ENCODE data around the gene MACROH2A2. TPM values are rescaled to one million over a fixed set of nuclear protein-coding genes. Genes with fewer than 3 reads are reported as not detected.

MACROH2A2 gene
- total and polyA plus RNA-seq, 2 of the 13 experiments (the other 11 are each of a cell fraction or from before 2014, with no cell fraction given) = 9.8 to 43.1 TPM

DNA sequence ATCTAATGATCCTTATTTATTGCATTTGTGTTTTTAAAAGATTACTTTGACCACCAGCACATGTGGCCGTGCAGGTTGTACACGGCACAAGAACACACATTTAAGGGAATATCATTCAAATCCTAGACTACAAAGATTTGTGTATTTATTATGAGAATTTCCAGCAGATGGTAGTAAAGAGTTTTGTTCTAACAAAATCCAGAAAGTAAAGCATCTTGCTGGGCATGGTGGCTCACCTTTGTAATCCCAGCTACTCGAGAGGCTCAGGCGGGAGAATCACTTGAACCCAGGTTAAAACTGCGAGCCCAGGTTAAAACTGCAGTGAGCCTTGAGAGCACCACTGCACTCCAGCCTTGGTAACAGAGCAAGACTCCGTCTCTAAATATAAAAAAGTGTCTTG, 31.5 kb downstream of the MACROH2A2 start:
- no peak overlapping the region for H3K4me3 ChIP-seq (replicated peaks in 1 of 3; ENCODE audit: insufficient read depth in 1 of 3, low read depth in 2 of 3, low read length in 3 of 3)
- ATAC-seq (no peak), DNase-seq (ENCODE audit: low spot score) (peak; percentile 32), FAIRE-seq (no peak)
- no peaks in the 10 kb centered on the region for H3K79me2 ChIP-seq (ENCODE audit: insufficient read depth, low read length)
- H3K27ac ChIP-seq (ENCODE audit: extremely low read length, insufficient read depth, low read length) = no peak overlapping the region
- H3K4me1 ChIP-seq (ENCODE audit: insufficient read depth, low read length) = peaks cover 62% of the 10 kb centered on the region
- H3K9me3 ChIP-seq (ENCODE audit: low read length) = no peaks in the 10 kb centered on the region
- ChIA-PET POLR2A (interaction anchor here (3.4 kb wide), 1 partner anchor 62 kb away, joined by 27 read pairs; the partner anchor contains the start of gene TYSND1), CTCF (ENCODE audit: low intra/inter-chr PET ratio, low total read pairs) (interaction anchor here (1.2 to 1.7 kb wide), 3 partner anchors 23 to 63 kb away, joined by 3 to 10 read pairs (median 6); partner anchors contain the start of gene TYSND1)
- H3K36me3 ChIP-seq (replicated peaks in 1 of 2; ENCODE audit: control insufficient read depth in 1 of 2, insufficient read depth in 2 of 2, low read length in 2 of 2) = peaks cover 0 to 1% of the 10 kb centered on the region in 2 experiments; a peak in 1 of 5 replicates
- 73% methylated on average over 6 of the region's 6 CpGs for WGBS (ENCODE audit: low lambda C conversion rate)
- H3K9ac ChIP-seq (ENCODE audit: insufficient read depth, low read depth, low read length) = no peak overlapping the region
- H2AFZ ChIP-seq (ENCODE audit: low read length) = no peak overlapping the region
- in situ Hi-C loops (cut with HindIII; ENCODE audit: extremely low pct_ligation_motif_present, low pct_unique_long_range_greater_than_20kb) (no loop called here), intact Hi-C loops (cut with micrococcal nuclease; ENCODE audit: unreplicated experiment) (loop anchor here (1.0 kb wide), 1 partner anchor 62 kb away; the partner anchor contains the start of gene TYSND1)
- H3K27me3 ChIP-seq (ENCODE audit: control insufficient read depth in 1 of 2, insufficient read depth in 2 of 2, low read length in 2 of 2) = no peaks in the 10 kb centered on the region
- BruUV-seq (replicated peaks) = no TSS peak
- H3K4me2 ChIP-seq (ENCODE audit: low read depth, low read length) = no peak overlapping the region
- no peaks in the 10 kb centered on the region for H4K20me1 ChIP-seq (ENCODE audit: insufficient read depth, low read length)
- TF ChIP-seq, protein P1, sequence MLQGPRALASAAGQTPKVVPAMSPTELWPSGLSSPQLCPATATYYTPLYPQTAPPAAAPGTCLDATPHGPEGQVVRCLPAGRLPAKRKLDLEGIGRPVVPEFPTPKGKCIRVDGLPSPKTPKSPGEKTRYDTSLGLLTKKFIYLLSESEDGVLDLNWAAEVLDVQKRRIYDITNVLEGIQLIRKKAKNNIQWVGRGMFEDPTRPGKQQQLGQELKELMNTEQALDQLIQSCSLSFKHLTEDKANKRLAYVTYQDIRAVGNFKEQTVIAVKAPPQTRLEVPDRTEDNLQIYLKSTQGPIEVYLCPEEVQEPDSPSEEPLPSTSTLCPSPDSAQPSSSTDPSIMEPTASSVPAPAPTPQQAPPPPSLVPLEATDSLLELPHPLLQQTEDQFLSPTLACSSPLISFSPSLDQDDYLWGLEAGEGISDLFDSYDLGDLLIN (CRISPR knock-in tag; IDR thresholded peaks at IDR 0.05; ENCODE audit: borderline replicate concordance) = no peak
- TF ChIP-seq, protein P2, sequence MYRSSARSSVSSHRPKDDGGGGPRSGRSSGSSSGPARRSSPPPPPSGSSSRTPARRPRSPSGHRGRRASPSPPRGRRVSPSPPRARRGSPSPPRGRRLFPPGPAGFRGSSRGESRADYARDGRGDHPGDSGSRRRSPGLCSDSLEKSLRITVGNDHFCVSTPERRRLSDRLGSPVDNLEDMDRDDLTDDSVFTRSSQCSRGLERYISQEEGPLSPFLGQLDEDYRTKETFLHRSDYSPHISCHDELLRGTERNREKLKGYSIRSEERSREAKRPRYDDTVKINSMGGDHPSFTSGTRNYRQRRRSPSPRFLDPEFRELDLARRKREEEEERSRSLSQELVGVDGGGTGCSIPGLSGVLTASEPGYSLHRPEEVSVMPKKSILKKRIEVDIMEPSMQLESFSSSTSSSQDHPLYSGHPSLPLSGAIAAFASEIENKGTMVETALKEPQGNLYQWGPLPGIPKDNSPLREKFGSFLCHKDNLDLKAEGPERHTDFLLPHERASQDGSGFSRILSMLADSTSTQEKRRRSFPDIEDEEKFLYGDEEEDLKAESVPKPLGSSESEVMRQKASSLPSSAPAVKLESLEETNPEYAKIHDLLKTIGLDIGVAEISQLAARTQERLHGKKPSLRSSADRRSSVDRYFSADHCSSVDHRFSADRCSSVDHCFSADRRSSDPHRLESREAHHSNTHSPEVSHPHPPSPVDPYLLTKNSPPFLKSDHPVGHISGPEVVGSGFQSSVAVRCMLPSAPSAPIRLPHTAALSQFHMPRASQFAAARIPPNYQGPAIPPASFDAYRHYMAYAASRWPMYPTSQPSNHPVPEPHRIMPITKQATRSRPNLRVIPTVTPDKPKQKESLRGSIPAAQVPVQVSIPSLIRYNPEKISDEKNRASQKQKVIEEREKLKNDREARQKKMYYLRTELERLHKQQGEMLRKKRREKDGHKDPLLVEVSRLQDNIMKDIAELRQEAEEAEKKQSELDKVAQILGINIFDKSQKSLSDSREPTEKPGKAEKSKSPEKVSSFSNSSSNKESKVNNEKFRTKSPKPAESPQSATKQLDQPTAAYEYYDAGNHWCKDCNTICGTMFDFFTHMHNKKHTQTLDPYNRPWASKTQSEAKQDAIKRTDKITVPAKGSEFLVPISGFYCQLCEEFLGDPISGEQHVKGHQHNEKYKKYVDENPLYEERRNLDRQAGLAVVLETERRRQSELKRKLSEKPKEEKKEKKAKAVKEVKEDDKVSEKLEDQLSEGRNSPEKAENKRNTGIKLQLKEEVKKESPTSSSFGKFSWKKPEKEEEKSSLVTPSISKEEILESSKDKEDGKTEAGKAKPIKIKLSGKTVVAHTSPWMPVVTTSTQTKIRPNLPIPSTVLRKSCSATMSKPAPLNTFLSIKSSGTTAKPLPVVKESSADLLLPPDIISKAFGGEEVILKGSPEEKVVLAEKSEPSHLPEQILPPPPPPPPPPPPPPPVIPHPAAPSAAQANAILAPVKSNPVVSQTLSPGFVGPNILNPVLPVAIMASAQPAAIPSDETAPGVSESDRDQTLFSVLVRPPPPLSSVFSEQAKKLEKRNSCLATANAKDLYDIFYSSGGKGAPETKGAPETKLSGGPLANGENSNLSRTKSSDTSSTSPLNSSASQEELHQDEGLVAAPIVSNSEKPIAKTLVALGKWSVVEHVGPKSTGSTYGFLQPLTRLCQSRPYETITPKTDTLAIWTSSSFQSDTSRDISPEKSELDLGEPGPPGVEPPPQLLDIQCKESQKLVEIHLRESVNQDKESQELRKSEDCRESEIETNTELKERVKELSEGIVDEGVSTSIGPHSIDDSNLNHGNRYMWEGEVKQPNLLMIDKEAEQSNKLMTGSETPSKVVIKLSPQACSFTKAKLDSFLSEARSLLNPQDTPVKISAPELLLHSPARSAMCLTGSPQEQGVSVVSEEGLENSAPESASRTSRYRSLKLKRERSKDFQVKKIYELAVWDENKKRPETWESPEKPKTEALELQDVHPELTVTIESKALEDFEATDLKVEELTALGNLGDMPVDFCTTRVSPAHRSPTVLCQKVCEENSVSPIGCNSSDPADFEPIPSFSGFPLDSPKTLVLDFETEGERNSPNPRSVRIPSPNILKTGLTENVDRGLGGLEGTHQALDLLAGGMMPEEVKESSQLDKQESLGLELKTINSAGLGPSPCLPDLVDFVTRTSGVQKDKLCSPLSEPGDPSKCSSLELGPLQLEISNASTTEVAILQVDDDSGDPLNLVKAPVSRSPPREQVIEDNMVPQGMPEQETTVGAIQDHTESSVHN (CRISPR knock-in tag; IDR thresholded peaks at IDR 0.05) = no peak
- TF ChIP-seq HOXA9 (CRISPR knock-in tag; IDR thresholded peaks at IDR 0.05; ENCODE audit: borderline replicate concordance) (no peak), NR2F2 (IDR thresholded peaks at IDR 0.05; ENCODE audit: borderline replicate concordance, low read depth) (no peak), BORCS8-MEF2B (CRISPR knock-in tag; IDR thresholded peaks at IDR 0.05) (no peak), STAG1 (CRISPR knock-in tag; IDR thresholded peaks at IDR 0.05) (peak; percentile 60), HHEX (CRISPR knock-in tag; IDR thresholded peaks at IDR 0.05) (no peak), ZNF256 (CRISPR knock-in tag; conservative IDR thresholded peaks at IDR 0.05) (no peak), ZNF547 (CRISPR knock-in tag; IDR thresholded peaks at IDR 0.05) (0 out of 2 replicates have a peak, but pooled peaks have one; percentile 38), ZNF788 (CRISPR knock-in tag; IDR thresholded peaks at IDR 0.05; ENCODE audit: borderline replicate concordance) (no peak), FOXP1 (IDR thresholded peaks at IDR 0.05) (no peak), FOXP1 (CRISPR knock-in tag; IDR thresholded peaks at IDR 0.05) (no peak)
- TF ChIP-seq, protein P3, sequence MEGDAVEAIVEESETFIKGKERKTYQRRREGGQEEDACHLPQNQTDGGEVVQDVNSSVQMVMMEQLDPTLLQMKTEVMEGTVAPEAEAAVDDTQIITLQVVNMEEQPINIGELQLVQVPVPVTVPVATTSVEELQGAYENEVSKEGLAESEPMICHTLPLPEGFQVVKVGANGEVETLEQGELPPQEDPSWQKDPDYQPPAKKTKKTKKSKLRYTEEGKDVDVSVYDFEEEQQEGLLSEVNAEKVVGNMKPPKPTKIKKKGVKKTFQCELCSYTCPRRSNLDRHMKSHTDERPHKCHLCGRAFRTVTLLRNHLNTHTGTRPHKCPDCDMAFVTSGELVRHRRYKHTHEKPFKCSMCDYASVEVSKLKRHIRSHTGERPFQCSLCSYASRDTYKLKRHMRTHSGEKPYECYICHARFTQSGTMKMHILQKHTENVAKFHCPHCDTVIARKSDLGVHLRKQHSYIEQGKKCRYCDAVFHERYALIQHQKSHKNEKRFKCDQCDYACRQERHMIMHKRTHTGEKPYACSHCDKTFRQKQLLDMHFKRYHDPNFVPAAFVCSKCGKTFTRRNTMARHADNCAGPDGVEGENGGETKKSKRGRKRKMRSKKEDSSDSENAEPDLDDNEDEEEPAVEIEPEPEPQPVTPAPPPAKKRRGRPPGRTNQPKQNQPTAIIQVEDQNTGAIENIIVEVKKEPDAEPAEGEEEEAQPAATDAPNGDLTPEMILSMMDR (CRISPR knock-in tag; IDR thresholded peaks at IDR 0.05) = peak; percentile 60
